Measurements from ENCODE around the gene HSPB2. TPM values are rescaled to one million over a fixed set of nuclear protein-coding genes. Genes with fewer than 3 reads are reported as not detected.

Gene HSPB2
- total RNA-seq, 2 donors from 2014 or later = 0.25 to 2.2 TPM

- Histone ChIP-seq H3K27me3 (no peaks in the 10 kb centered on the region), H3K4me3 (no peak overlapping the region), H3K27ac (no peak overlapping the region), H3K9me3 (no peaks in the 10 kb centered on the region), H3K36me3 (no peaks in the 10 kb centered on the region), H3K9ac (ENCODE audit: low read depth in 2 of 2, low read length in 2 of 2) (no peak overlapping the region), H3K4me1 (no peaks in the 10 kb centered on the region)
- intact Hi-C loops (cut with DNase I) = no loop called here
- no peak for DNase-seq
- TF ChIP-seq CTCF (IDR thresholded peaks at IDR 0.05) = no peak
These were observed 25.7 kb upstream of the HSPB2 start for GRCh38 chr11:111886844-111887243.

- H3K27me3 ChIP-seq = no peaks in the 10 kb centered on the region
- no peak for TF ChIP-seq CTCF (IDR thresholded peaks at IDR 0.05)
- no peak overlapping the region for H3K27ac ChIP-seq
- H3K4me1 ChIP-seq = no peaks in the 10 kb centered on the region
- intact Hi-C loops (cut with DNase I) = no loop called here
- no peaks in the 10 kb centered on the region for H3K36me3 ChIP-seq
- DNase-seq = no peak
- H3K9ac ChIP-seq (ENCODE audit: low read depth in 2 of 2, low read length in 2 of 2) = no peak overlapping the region
- no peak overlapping the region for H3K4me3 ChIP-seq
- no peaks in the 10 kb centered on the region for H3K9me3 ChIP-seq
These were observed 7.1 kb upstream of the HSPB2 start for GRCh38 chr11:111905411-111905810.

GRCh38 chr11:111906680-111907079, 5.9 kb upstream of the HSPB2 start:
- H3K9ac ChIP-seq (ENCODE audit: low read depth in 2 of 2, low read length in 2 of 2) = no peak overlapping the region
- no peak overlapping the region for H3K4me3 ChIP-seq
- H3K4me1 ChIP-seq = no peaks in the 10 kb centered on the region
- TF ChIP-seq CTCF (IDR thresholded peaks at IDR 0.05) = no peak
- H3K9me3 ChIP-seq = no peaks in the 10 kb centered on the region
- H3K27ac ChIP-seq = no peak overlapping the region
- no peak for DNase-seq
- H3K27me3 ChIP-seq = no peaks in the 10 kb centered on the region
- H3K36me3 ChIP-seq = no peaks in the 10 kb centered on the region
- intact Hi-C loops (cut with DNase I) = no loop called here

- intact Hi-C loops (cut with DNase I) = no loop called here
- Histone ChIP-seq H3K27me3 (no peaks in the 10 kb centered on the region), H3K4me1 (no peaks in the 10 kb centered on the region), H3K36me3 (no peaks in the 10 kb centered on the region), H3K9ac (ENCODE audit: low read depth in 2 of 2, low read length in 2 of 2) (no peak overlapping the region), H3K9me3 (no peaks in the 10 kb centered on the region), H3K4me3 (no peak overlapping the region), H3K27ac (no peak overlapping the region)
- TF ChIP-seq CTCF (IDR thresholded peaks at IDR 0.05) = no peak
- DNase-seq = no peak
These were observed 3.8 kb upstream of the HSPB2 start for GRCh38 chr11:111908639-111909305.

- DNase-seq = no peak
- no peaks in the 10 kb centered on the region for H3K27me3 ChIP-seq
- no peak overlapping the region for H3K9ac ChIP-seq (ENCODE audit: low read depth in 2 of 2, low read length in 2 of 2)
- no peak overlapping the region for H3K4me3 ChIP-seq
- intact Hi-C loops (cut with DNase I) = no loop called here
- no peak for TF ChIP-seq CTCF (IDR thresholded peaks at IDR 0.05)
- H3K27ac ChIP-seq = no peak overlapping the region
- no peaks in the 10 kb centered on the region for H3K4me1 ChIP-seq
- no peaks in the 10 kb centered on the region for H3K9me3 ChIP-seq
- no peaks in the 10 kb centered on the region for H3K36me3 ChIP-seq
These were observed 3.2 kb upstream of the HSPB2 start for GRCh38 chr11:111909378-111909777.

Measured in colonic mucosa (tissue), 4 donors.